ENCODE data around the gene HAUS7. TPM values are rescaled to one million over a fixed set of nuclear protein-coding genes. Genes with fewer than 3 reads are reported as not detected.

HAUS7 gene
- total RNA-seq, 4 donors from 2014 or later, result 7.0 to 34.8 (median 12.4) TPM

GRCh38 chrX:153445856-153446635, 24.3 kb downstream of the HAUS7 start, which contains the start of gene TREX2:
Gene TREX2 (minus strand): TSS chrX:153446056. CDS start chrX:153445430, 626 bp downstream.
- 88% methylated on average over 25 of the region's 30 CpGs; no CpG with 5 or more reads in 1 of the 2 donors for WGBS, 2 donors (ENCODE audit: low coverage in 1 of 2)

DNA sequence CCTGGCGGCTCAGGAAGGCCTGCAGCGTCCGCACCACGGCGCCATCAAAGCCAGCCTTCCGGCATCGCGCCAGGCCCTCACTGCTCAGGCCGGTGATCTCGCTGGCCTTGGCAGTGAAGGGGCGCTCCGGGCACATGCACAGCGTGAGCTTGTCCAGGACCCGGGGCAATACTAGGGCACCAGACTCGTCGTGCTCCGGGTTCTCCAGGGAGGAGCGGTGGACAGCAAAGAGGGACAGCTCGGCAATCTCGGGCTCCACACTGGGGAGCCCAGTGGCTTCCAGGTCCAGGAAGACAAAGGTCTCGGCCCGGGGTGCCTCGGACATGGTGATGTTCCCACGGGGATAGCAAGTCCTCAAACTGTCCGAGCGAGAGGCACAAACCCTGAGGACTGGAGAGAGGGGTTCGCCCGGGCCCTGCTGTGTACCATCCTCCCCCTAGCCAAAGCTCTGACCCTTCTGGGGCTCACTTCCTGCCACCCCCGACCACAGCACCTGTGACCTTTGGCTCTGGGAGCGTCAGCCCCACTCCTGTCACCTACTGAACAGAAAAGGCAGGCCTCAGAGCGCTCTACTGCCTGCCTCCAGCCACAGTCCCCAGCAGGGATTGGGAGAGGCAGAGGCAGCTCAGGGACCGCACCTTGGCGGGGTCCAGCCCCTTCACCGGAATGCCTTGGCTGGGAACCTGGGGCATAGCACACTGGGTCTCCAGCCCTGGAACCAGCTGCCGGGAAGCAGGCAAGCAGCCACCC, 25.1 kb downstream of the HAUS7 start:
- H3K9me3 ChIP-seq, result no peaks in the 10 kb centered on the region
- no peaks in the 10 kb centered on the region for H3K4me1 ChIP-seq
- H3K36me3 ChIP-seq, result no peaks in the 10 kb centered on the region
- no peaks in the 10 kb centered on the region for H3K27me3 ChIP-seq
- H3K4me3 ChIP-seq, result no peak overlapping the region
- in situ Hi-C loops (cut with MboI; ENCODE audit: low pct_ligation_motif_present in 1 of 4, low pct_unique_long_range_greater_than_20kb in 1 of 4, low sequenced_read_pairs in 3 of 4) (no loop called here), intact Hi-C loops (cut with DNase I; ENCODE audit: low total_unique reads) (no loop called here)
- TF ChIP-seq EP300 (IDR thresholded peaks at IDR 0.05; ENCODE audit: low read depth), result no peak
- TF ChIP-seq POLR2A (IDR thresholded peaks at IDR 0.05), result no peak
- TF ChIP-seq POLR2AphosphoS5 (IDR thresholded peaks at IDR 0.05), result no peak
- TF ChIP-seq CTCF (IDR thresholded peaks at IDR 0.05), result no peak
- DNase-seq, result no peak
- WGBS, 2 donors (ENCODE audit: low coverage in 1 of 2), result 90% methylated on average over 21 of the region's 35 CpGs; no CpG with 5 or more reads in 1 of the 2 donors
- H3K27ac ChIP-seq, result no peak overlapping the region

More at GRCh38 chrX:153445856-153446635, 24.3 kb downstream of the HAUS7 start, which contains the start of gene TREX2:
- H3K36me3 ChIP-seq, result no peaks in the 10 kb centered on the region
- no peaks in the 10 kb centered on the region for H3K4me1 ChIP-seq
- TF ChIP-seq CTCF (IDR thresholded peaks at IDR 0.05) (no peak), POLR2A (IDR thresholded peaks at IDR 0.05) (no peak), POLR2AphosphoS5 (IDR thresholded peaks at IDR 0.05) (no peak), EP300 (IDR thresholded peaks at IDR 0.05; ENCODE audit: low read depth) (no peak)
- intact Hi-C loops (cut with DNase I; ENCODE audit: low total_unique reads), result no loop called here
- no peak within 1 kb of the TSS for H3K27ac ChIP-seq
- no peaks in the 10 kb centered on the region for H3K27me3 ChIP-seq
- H3K4me3 ChIP-seq, result no peak within 1 kb of the TSS
- no peak for DNase-seq
- H3K9me3 ChIP-seq, result no peaks in the 10 kb centered on the region
- in situ Hi-C loops (cut with MboI; ENCODE audit: low pct_ligation_motif_present in 1 of 4, low pct_unique_long_range_greater_than_20kb in 1 of 4, low sequenced_read_pairs in 3 of 4), result no loop called here

- WGBS, 2 donors (ENCODE audit: low coverage in 1 of 2), result 87% methylated on average over 34 of the region's 37 CpGs; no CpG with 5 or more reads in 1 of the 2 donors
- intact Hi-C loops (cut with DNase I; ENCODE audit: low total_unique reads), result no loop called here
- H3K27me3 ChIP-seq, result no peaks in the 10 kb centered on the region
- DNase-seq, result no peak
- no peak overlapping the region for H3K4me3 ChIP-seq
- H3K4me1 ChIP-seq, result no peaks in the 10 kb centered on the region
- no peaks in the 10 kb centered on the region for H3K36me3 ChIP-seq
- TF ChIP-seq POLR2AphosphoS5 (IDR thresholded peaks at IDR 0.05) (no peak), EP300 (IDR thresholded peaks at IDR 0.05; ENCODE audit: low read depth) (no peak), CTCF (IDR thresholded peaks at IDR 0.05) (no peak), POLR2A (IDR thresholded peaks at IDR 0.05) (no peak)
- in situ Hi-C loops (cut with MboI; ENCODE audit: low pct_ligation_motif_present in 1 of 4, low pct_unique_long_range_greater_than_20kb in 1 of 4, low sequenced_read_pairs in 3 of 4), result no loop called here
- no peaks in the 10 kb centered on the region for H3K9me3 ChIP-seq
- no peak overlapping the region for H3K27ac ChIP-seq
These were observed 25.9 kb downstream of the HAUS7 start for GRCh38 chrX:153444333-153445011.

All from transverse colon (tissue), 4 donors.